Measurements from ENCODE around the gene TXNDC11. TPM values are rescaled to one million over a fixed set of nuclear protein-coding genes. Genes with fewer than 3 reads are reported as not detected.
"Not testable (repeated sequence)": the region's sequence is repeated elsewhere in the genome, so short reads cannot be mapped to it uniquely, and the experiment has no call there.

Gene TXNDC11, protein sequence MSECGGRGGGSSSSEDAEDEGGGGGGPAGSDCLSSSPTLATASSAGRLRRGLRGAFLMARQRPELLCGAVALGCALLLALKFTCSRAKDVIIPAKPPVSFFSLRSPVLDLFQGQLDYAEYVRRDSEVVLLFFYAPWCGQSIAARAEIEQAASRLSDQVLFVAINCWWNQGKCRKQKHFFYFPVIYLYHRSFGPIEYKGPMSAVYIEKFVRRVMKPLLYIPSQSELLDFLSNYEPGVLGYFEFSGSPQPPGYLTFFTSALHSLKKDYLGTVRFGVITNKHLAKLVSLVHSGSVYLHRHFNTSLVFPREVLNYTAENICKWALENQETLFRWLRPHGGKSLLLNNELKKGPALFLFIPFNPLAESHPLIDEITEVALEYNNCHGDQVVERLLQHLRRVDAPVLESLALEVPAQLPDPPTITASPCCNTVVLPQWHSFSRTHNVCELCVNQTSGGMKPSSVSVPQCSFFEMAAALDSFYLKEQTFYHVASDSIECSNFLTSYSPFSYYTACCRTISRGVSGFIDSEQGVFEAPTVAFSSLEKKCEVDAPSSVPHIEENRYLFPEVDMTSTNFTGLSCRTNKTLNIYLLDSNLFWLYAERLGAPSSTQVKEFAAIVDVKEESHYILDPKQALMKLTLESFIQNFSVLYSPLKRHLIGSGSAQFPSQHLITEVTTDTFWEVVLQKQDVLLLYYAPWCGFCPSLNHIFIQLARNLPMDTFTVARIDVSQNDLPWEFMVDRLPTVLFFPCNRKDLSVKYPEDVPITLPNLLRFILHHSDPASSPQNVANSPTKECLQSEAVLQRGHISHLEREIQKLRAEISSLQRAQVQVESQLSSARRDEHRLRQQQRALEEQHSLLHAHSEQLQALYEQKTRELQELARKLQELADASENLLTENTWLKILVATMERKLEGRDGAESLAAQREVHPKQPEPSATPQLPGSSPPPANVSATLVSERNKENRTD
- 10 to 100 TPM; 29.5 to 38.1 TPM for total RNA-seq

DNA sequence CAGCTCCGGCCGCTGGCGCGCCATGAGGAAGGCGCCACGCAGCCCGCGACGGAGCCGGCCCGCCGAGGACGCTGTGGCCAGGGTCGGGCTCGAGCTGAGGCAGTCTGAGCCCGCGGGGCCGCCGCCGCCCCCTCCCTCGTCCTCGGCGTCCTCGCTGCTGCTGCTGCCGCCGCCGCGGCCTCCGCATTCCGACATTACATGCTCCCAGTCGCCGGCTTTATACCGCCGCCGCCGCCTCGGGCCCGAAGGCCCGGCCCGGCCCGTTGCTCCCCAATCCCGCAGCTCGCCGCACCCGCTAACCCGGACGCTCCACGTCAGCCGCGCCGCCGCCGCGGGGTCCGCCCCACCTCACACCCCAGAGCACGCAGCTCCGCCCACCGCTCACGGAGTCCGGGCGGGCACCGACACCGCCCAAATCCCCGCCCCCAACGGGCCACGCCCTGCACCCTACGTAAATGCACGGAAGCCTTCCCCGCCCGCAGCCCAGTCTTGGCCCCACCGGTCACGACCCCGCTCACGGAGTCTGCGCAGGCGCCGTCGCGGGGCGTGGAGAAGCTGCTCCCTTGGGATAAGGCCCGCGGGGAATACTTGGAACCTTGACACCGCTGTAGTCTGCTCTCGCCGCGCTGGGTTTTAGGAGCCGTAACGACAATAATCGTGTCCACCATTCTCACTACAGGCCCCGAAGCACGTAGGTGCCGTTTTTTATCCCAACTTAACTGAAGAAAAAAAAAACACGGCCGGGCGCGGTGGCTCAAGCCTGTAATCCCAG is at the start of gene TXNDC11:
Gene TXNDC11 (minus strand): TSS at position 322 of the 772 bp plus-strand sequence. CDS start 127 bp downstream, at position 195.
- H3K4me1 ChIP-seq, result peaks cover 0 to 37% of the 10 kb centered on the region in 2 donors
- peak; percentile 99 for DNase-seq (ENCODE audit: low spot score)
- H3K27me3 ChIP-seq, result no peaks in the 10 kb centered on the region
- H3K36me3 ChIP-seq, result no peaks in the 10 kb centered on the region
- TF ChIP-seq, protein P1, sequence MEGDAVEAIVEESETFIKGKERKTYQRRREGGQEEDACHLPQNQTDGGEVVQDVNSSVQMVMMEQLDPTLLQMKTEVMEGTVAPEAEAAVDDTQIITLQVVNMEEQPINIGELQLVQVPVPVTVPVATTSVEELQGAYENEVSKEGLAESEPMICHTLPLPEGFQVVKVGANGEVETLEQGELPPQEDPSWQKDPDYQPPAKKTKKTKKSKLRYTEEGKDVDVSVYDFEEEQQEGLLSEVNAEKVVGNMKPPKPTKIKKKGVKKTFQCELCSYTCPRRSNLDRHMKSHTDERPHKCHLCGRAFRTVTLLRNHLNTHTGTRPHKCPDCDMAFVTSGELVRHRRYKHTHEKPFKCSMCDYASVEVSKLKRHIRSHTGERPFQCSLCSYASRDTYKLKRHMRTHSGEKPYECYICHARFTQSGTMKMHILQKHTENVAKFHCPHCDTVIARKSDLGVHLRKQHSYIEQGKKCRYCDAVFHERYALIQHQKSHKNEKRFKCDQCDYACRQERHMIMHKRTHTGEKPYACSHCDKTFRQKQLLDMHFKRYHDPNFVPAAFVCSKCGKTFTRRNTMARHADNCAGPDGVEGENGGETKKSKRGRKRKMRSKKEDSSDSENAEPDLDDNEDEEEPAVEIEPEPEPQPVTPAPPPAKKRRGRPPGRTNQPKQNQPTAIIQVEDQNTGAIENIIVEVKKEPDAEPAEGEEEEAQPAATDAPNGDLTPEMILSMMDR (IDR thresholded peaks at IDR 0.05), result no peak
- H3K4me3 ChIP-seq, result peak within 1 kb of the TSS; percentile 77 to 100
- no peaks in the 10 kb centered on the region for H3K9me3 ChIP-seq
- peak within 1 kb of the TSS; percentile 95 to 98 for H3K27ac ChIP-seq

DNA sequence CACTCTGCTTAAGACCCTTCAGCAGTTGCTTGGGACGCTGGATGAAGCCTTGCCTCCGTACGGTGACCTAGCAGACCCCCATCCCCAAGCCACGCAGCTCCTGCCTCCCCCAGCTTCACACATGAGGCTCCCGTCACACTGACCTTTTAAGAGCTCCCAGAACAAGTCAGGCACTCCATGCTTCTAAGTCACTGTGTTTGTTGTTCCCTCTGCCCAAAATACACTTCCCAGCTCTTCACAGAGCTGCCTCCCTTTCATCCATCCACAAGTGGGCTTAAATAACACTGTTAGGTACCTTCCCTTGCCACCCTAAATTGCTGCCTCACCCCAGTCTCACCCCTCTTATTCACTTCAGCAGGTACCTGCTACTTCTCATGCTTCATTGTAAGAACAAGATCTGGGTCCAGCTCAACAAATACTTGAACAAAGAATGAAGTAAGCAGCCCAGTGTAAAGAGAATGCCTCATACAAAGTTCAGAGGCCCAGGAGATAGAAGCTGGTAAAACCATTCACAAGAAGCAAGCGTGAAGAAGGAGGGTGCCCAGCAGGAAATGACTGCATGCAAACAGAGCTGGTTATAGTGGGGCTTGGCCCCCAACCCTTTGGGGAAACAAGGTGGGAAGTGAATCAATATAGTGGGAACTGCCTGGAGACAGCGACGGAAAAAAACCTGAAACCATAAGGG is 48.6 kb upstream of the TXNDC11 start:
- Histone ChIP-seq H3K4me1 (peaks cover 0 to 55% of the 10 kb centered on the region in 2 donors), H3K9me3 (no peaks in the 10 kb centered on the region)
- TF ChIP-seq, protein P1 (IDR thresholded peaks at IDR 0.05), result no peak

GRCh38 chr16:11788914-11789313 is 46.3 kb upstream of the TXNDC11 start:
- H3K27ac ChIP-seq, result no peak overlapping the region
- H3K36me3 ChIP-seq, result no peaks in the 10 kb centered on the region
- no peaks in the 10 kb centered on the region for H3K27me3 ChIP-seq
- no peaks in the 10 kb centered on the region for H3K9me3 ChIP-seq
- DNase-seq (ENCODE audit: low spot score), result no peak
- TF ChIP-seq, protein P1 (IDR thresholded peaks at IDR 0.05), result no peak
- H3K4me1 ChIP-seq, result peaks cover 0 to 45% of the 10 kb centered on the region in 2 donors
- no peak overlapping the region for H3K4me3 ChIP-seq

More for the DNA sequence above, 48.6 kb upstream of the TXNDC11 start:
- no peak overlapping the region for H3K4me3 ChIP-seq
- H3K27ac ChIP-seq, result peak overlapping the region in 1 of 2 donors; percentile 10
- no peaks in the 10 kb centered on the region for H3K27me3 ChIP-seq
- no peak for DNase-seq (ENCODE audit: low spot score)
- H3K36me3 ChIP-seq, result no peaks in the 10 kb centered on the region

GRCh38 chr16:11784980-11785599 is 42.4 kb upstream of the TXNDC11 start:
- H3K4me3 ChIP-seq; H3K36me3 ChIP-seq; H3K27me3 ChIP-seq; DNase-seq (ENCODE audit: low spot score); H3K27ac ChIP-seq; H3K9me3 ChIP-seq: not testable (repeated sequence)
- H3K4me1 ChIP-seq, result peaks cover 5 to 42% of the 10 kb centered on the region in 2 donors

GRCh38 chr16:11784381-11784780 is 41.7 kb upstream of the TXNDC11 start:
- H3K27me3 ChIP-seq; H3K9me3 ChIP-seq; H3K36me3 ChIP-seq; H3K4me3 ChIP-seq; DNase-seq (ENCODE audit: low spot score): not testable (repeated sequence)
- Histone ChIP-seq H3K27ac (peak overlapping the region; percentile 83 to 85), H3K4me1 (peaks cover 5 to 42% of the 10 kb centered on the region in 2 donors)

GRCh38 chr16:11784038-11784369 is 41.3 kb upstream of the TXNDC11 start:
- Histone ChIP-seq H3K4me3 (no peak overlapping the region), H3K27me3 (no peaks in the 10 kb centered on the region), H3K4me1 (peaks cover 5 to 42% of the 10 kb centered on the region in 2 donors), H3K36me3 (peaks cover 7% of the 10 kb centered on the region), H3K27ac (peak overlapping the region; percentile 83 to 85), H3K9me3 (no peaks in the 10 kb centered on the region)
- TF ChIP-seq, protein P1 (IDR thresholded peaks at IDR 0.05), result no peak
- no peak for DNase-seq (ENCODE audit: low spot score)

All from right atrium auricular region (tissue), 2 donors.